Stomach (tissue), 4 donors: ENCODE measurements around the gene DDX31.

ENCODE experiments used
- POLR2A ChIP-seq, 4 donors: fragments of 450-650 bp; IDR thresholded peaks; one replicate each; pipeline ENCODE4 v1.6.1; 2016; ENCODE audit warnings: antibody characterized with exemption in 4 of 4, control low read depth in 2 of 4, mild to moderate bottlenecking in 1 of 4, moderate library complexity in 1 of 4
- TF ChIP-seq, protein P1 (sequence below), 7 experiments: fragments of 450-650 bp in 4 of 7; fragments of 200-600 bp in 3 of 7; sonication (generic) in 3 of 7; IDR thresholded peaks; one replicate each; pipeline ENCODE4 v1.5.1; 2016 to 2019; ENCODE audit warnings: antibody characterized with exemption in 7 of 7, control low read depth in 2 of 7, mild to moderate bottlenecking in 1 of 7

DNA sequence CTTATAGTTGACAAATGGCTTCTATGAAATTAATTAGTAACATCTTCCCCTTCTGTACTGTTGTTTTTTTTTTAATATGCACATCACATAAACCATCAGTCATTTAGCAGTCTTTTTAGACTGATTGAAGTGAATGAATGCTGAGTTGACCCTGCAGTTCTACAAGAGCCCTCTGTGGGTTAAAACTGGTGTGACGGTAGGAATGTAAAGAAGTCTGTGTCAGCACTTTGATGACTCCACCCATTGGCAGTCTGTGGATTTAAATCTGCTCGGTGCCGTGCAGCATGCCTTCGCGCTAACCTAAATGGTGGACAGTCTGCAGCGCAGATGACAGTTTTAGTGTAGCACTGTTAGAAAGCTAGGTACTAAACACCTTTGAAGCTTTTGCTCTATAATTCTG is 3.6 kb upstream of the DDX31 start:
- TF ChIP-seq, protein P1, sequence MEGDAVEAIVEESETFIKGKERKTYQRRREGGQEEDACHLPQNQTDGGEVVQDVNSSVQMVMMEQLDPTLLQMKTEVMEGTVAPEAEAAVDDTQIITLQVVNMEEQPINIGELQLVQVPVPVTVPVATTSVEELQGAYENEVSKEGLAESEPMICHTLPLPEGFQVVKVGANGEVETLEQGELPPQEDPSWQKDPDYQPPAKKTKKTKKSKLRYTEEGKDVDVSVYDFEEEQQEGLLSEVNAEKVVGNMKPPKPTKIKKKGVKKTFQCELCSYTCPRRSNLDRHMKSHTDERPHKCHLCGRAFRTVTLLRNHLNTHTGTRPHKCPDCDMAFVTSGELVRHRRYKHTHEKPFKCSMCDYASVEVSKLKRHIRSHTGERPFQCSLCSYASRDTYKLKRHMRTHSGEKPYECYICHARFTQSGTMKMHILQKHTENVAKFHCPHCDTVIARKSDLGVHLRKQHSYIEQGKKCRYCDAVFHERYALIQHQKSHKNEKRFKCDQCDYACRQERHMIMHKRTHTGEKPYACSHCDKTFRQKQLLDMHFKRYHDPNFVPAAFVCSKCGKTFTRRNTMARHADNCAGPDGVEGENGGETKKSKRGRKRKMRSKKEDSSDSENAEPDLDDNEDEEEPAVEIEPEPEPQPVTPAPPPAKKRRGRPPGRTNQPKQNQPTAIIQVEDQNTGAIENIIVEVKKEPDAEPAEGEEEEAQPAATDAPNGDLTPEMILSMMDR (IDR thresholded peaks at IDR 0.05) = peak in 1 of 7 experiments; percentile 19
- TF ChIP-seq POLR2A (IDR thresholded peaks at IDR 0.05) = no peak
